Caco-2 (cell line): ENCODE measurements around the gene ANKFY1. TPM values are rescaled to one million over a fixed set of nuclear protein-coding genes. Genes with fewer than 3 reads are reported as not detected.

Source experiments
- BruUV-seq: library from RNA; stranded (reverse); fragments of 400-500 nt; replicated peaks from 2 replicates; lab custom pipeline; 2021; lab: Mats Ljungman, UMichigan
- CTCF ChIA-PET: fragments of 300-600 bp; sonication (Branson Sonifier 250); formaldehyde crosslinking; loops from one replicate; lab custom pipeline; 2022; ENCODE audit warnings: antibody characterized with exemption; lab: Charles Lee
- POLR2A ChIA-PET: fragments of 300-600 bp; sonication (Branson Sonifier 250); formaldehyde crosslinking; loops from one replicate; lab custom pipeline; 2022; ENCODE audit warnings: antibody characterized with exemption; lab: Charles Lee
- DNase-seq, 2 experiments: peaks; one replicate each; pipeline versions ENCODE4 v3.0.0 to v3.0.0-alpha.2; 2020 to 2022
- H3K27me3 ChIP-seq: replicated peaks from 2 replicates; pipeline ENCODE4 v1.6.0; 2011; ENCODE audit warnings: low read length; ENCODE audit not compliant: control insufficient read depth, insufficient read depth
- H3K36me3 ChIP-seq: 2 replicates; pipeline ENCODE4 v1.5.1; 2011; ENCODE audit warnings: low read length; ENCODE audit not compliant: control insufficient read depth, insufficient read depth
- H3K4me1 ChIP-seq: fragments of 250-450 bp; sonication (Bioruptor Pico); 2 replicates; pipeline ENCODE4 v1.5.1; 2020; ENCODE audit warnings: mild to moderate bottlenecking
- H3K4me3 ChIP-seq: 2 replicates; pipeline ENCODE4 v1.5.1; 2011; ENCODE audit warnings: low read depth, mild to moderate bottlenecking, control low read depth, low read length
- H3K9me3 ChIP-seq: fragments of 250-450 bp; sonication (Bioruptor Pico); 2 replicates; pipeline ENCODE4 v1.5.1; 2020; ENCODE audit warnings: mild to moderate bottlenecking, moderate library complexity
- H3K27ac Mint-ChIP-seq: one replicate; pipeline ENCODE4 v1.8.0; 2022; ENCODE audit warnings: mixed read lengths; ENCODE audit not compliant: unreplicated experiment
- H3K27me3 Mint-ChIP-seq: one replicate; pipeline ENCODE4 v1.8.0; 2022; ENCODE audit warnings: mixed read lengths; ENCODE audit not compliant: insufficient read depth, unreplicated experiment
- H3K36me3 Mint-ChIP-seq: one replicate; pipeline ENCODE4 v1.8.0; 2022; ENCODE audit warnings: mild to moderate bottlenecking, mixed read lengths; ENCODE audit not compliant: insufficient read depth, unreplicated experiment
- H3K4me1 Mint-ChIP-seq: one replicate; pipeline ENCODE4 v1.8.0; 2022; ENCODE audit warnings: low read depth, mixed read lengths; ENCODE audit not compliant: unreplicated experiment
- H3K4me3 Mint-ChIP-seq: one replicate; pipeline ENCODE4 v1.8.0; 2022; ENCODE audit warnings: mild to moderate bottlenecking, moderate library complexity, mixed read lengths; ENCODE audit not compliant: unreplicated experiment
- H3K9me3 Mint-ChIP-seq: one replicate; pipeline ENCODE4 v1.8.0; 2022; ENCODE audit warnings: mixed read lengths; ENCODE audit not compliant: unreplicated experiment
- CTCF ChIP-seq, 2 experiments: fragments of 200-600 bp in 1 of 2; IDR thresholded peaks; 1 replicate in 1 of 2; 2 replicates in 1 of 2; pipeline versions ENCODE4 v1.5.1 to v1.8.0; 2011 to 2022; ENCODE audit warnings: antibody characterized with exemption in 1 of 2, control low read depth in 1 of 2, inconsistent platforms in 1 of 2, low read depth in 1 of 2, low read length in 1 of 2, mild to moderate bottlenecking in 1 of 2, moderate library complexity in 1 of 2; ENCODE audit not compliant: insufficient read depth in 1 of 2, severe bottlenecking in 1 of 2, unreplicated experiment in 1 of 2
- intact Hi-C: fragments of 100-400 bp; cut with micrococcal nuclease; formaldehyde crosslinking; loops from one replicate; pipeline ENCODE4 v1.10.0; 2022; ENCODE audit not compliant: unreplicated experiment
- total RNA-seq: library from RNA; stranded (reverse); gene quantifications from 2 replicates; pipeline ENCODE4 v1.2.3, GENCODE V29; 2022

The ANKFY1 gene
- total RNA-seq, 1 experiment from 2014 or later, result 25.0 TPM

- intact Hi-C loops, result no loop called here
- H3K27ac Mint-ChIP-seq, result no peak overlapping the region
- H3K9me3 Mint-ChIP-seq, result no peaks in the 10 kb centered on the region
- Histone ChIP-seq H3K4me1 (no peaks in the 10 kb centered on the region), H3K27me3 (no peaks in the 10 kb centered on the region), H3K4me3 (no peak overlapping the region), H3K9me3 (no peaks in the 10 kb centered on the region), H3K36me3 (peaks cover 2% of the 10 kb centered on the region)
- POLR2A ChIA-PET, result no interaction called here
- CTCF ChIA-PET, result no interaction called here
- DNase-seq, result no peak
- H3K27me3 Mint-ChIP-seq, result no peaks in the 10 kb centered on the region
- TF ChIP-seq CTCF (IDR thresholded peaks at IDR 0.05; ENCODE audit: insufficient read depth in 1 of 2, low read depth in 1 of 2, low read length in 1 of 2, severe bottlenecking in 1 of 2, unreplicated experiment in 1 of 2), result no peak
- H3K4me3 Mint-ChIP-seq, result no peak overlapping the region
- H3K36me3 Mint-ChIP-seq, result peaks cover 29% of the 10 kb centered on the region
- no TSS peak for BruUV-seq
- H3K4me1 Mint-ChIP-seq, result no peaks in the 10 kb centered on the region
These were observed 89.2 kb downstream of the ANKFY1 start for GRCh38 chr17:4174556-4174955.

GRCh38 chr17:4173781-4174180 is 90.0 kb downstream of the ANKFY1 start:
- H3K36me3 Mint-ChIP-seq, result peaks cover 29% of the 10 kb centered on the region
- no TSS peak for BruUV-seq
- no peak overlapping the region for H3K4me3 Mint-ChIP-seq
- H3K4me1 ChIP-seq, result no peaks in the 10 kb centered on the region
- ChIA-PET CTCF (no interaction called here), POLR2A (no interaction called here)
- H3K9me3 Mint-ChIP-seq, result no peaks in the 10 kb centered on the region
- H3K9me3 ChIP-seq, result no peaks in the 10 kb centered on the region
- H3K36me3 ChIP-seq, result peaks cover 2% of the 10 kb centered on the region
- H3K4me1 Mint-ChIP-seq, result no peaks in the 10 kb centered on the region
- intact Hi-C loops, result no loop called here
- H3K4me3 ChIP-seq, result no peak overlapping the region
- H3K27me3 ChIP-seq, result no peaks in the 10 kb centered on the region
- no peak for TF ChIP-seq CTCF (IDR thresholded peaks at IDR 0.05; ENCODE audit: insufficient read depth in 1 of 2, low read depth in 1 of 2, low read length in 1 of 2, severe bottlenecking in 1 of 2, unreplicated experiment in 1 of 2)
- H3K27ac Mint-ChIP-seq, result no peak overlapping the region
- DNase-seq, result no peak
- H3K27me3 Mint-ChIP-seq, result no peaks in the 10 kb centered on the region

- intact Hi-C loops, result no loop called here
- POLR2A ChIA-PET, result no interaction called here
- H3K4me3 ChIP-seq, result no peak overlapping the region
- no peaks in the 10 kb centered on the region for H3K9me3 ChIP-seq
- no peaks in the 10 kb centered on the region for H3K27me3 ChIP-seq
- H3K36me3 Mint-ChIP-seq, result peaks cover 31% of the 10 kb centered on the region
- no peak for TF ChIP-seq CTCF (IDR thresholded peaks at IDR 0.05; ENCODE audit: insufficient read depth in 1 of 2, low read depth in 1 of 2, low read length in 1 of 2, severe bottlenecking in 1 of 2, unreplicated experiment in 1 of 2)
- H3K4me3 Mint-ChIP-seq, result no peak overlapping the region
- no peaks in the 10 kb centered on the region for H3K4me1 Mint-ChIP-seq
- H3K27me3 Mint-ChIP-seq, result no peaks in the 10 kb centered on the region
- H3K36me3 ChIP-seq, result peaks cover 2% of the 10 kb centered on the region; the same call in 1 of the 2 replicates
- no peak for DNase-seq
- H3K4me1 ChIP-seq, result no peaks in the 10 kb centered on the region
- H3K27ac Mint-ChIP-seq, result no peak overlapping the region
- BruUV-seq, result no TSS peak
- CTCF ChIA-PET, result no interaction called here
- H3K9me3 Mint-ChIP-seq, result no peaks in the 10 kb centered on the region
These were observed 91.4 kb downstream of the ANKFY1 start for GRCh38 chr17:4172356-4172755.
